OCI-LY1 (cell line): ENCODE measurements around the gene ZNHIT1.
"Not testable (repeated sequence)": the region's sequence is repeated elsewhere in the genome, so short reads cannot be mapped to it uniquely, and the experiment has no call there.

ENCODE experiments used
- H2AFZ ChIP-seq: fragments of 200-600 bp; sonication (generic), shearing (Covaris generic); 2 replicates; pipeline ENCODE4 v1.6.0; 2014; ENCODE audit warnings: antibody characterized with exemption, mild to moderate bottlenecking, low read length
- H3F3A ChIP-seq: fragments of 200-600 bp; sonication (generic), shearing (Covaris generic); 2 replicates; pipeline ENCODE4 v1.6.0; 2014; ENCODE audit warnings: mild to moderate bottlenecking, antibody characterized with exemption, low read length, moderate library complexity; ENCODE audit not compliant: insufficient read depth
- H3K27ac ChIP-seq: fragments of 200-600 bp; sonication (generic); 2 replicates; pipeline ENCODE4 v1.5.1; 2014; ENCODE audit warnings: low read length, mixed run types, mild to moderate bottlenecking, low read depth; ENCODE audit not compliant: poor library complexity, severe bottlenecking
- H3K27me3 ChIP-seq: fragments of 200-600 bp; sonication (generic); 2 replicates; pipeline ENCODE4 v1.6.0; 2014; ENCODE audit warnings: antibody characterized with exemption, mild to moderate bottlenecking, low read length, moderate library complexity; ENCODE audit not compliant: insufficient read depth
- H3K36me3 ChIP-seq: fragments of 200-600 bp; sonication (generic); 2 replicates; pipeline ENCODE4 v1.6.1; 2014; ENCODE audit warnings: mild to moderate bottlenecking, antibody characterized with exemption, low read length, moderate library complexity, mixed read lengths; ENCODE audit not compliant: insufficient read depth
- H3K4me1 ChIP-seq: fragments of 200-600 bp; sonication (generic); 2 replicates; pipeline ENCODE4 v1.5.1; 2014; ENCODE audit warnings: mild to moderate bottlenecking, low read length, moderate library complexity; ENCODE audit not compliant: insufficient read depth, severe bottlenecking
- H3K4me2 ChIP-seq: fragments of 200-600 bp; sonication (generic), shearing (Covaris generic); 2 replicates; pipeline ENCODE4 v1.6.1; 2014; ENCODE audit warnings: low read length
- H3K4me3 ChIP-seq: fragments of 200-600 bp; sonication (generic); 2 replicates; pipeline ENCODE4 v1.5.1; 2014; ENCODE audit warnings: low read length, low read depth, mild to moderate bottlenecking, mixed read lengths; ENCODE audit not compliant: poor library complexity, severe bottlenecking
- H3K79me2 ChIP-seq: fragments of 200-600 bp; shearing (Covaris generic); 2 replicates; pipeline ENCODE4 v1.6.1; 2016; ENCODE audit warnings: mixed run types, low read length, mixed read lengths; ENCODE audit not compliant: insufficient read depth
- H3K9ac ChIP-seq: fragments of 200-600 bp; sonication (generic), shearing (Covaris generic); 2 replicates; pipeline ENCODE4 v1.6.1; 2014; ENCODE audit warnings: mild to moderate bottlenecking, low read length, mixed read lengths
- H3K9me2 ChIP-seq: fragments of 200-600 bp; sonication (generic), shearing (Covaris generic); 2 replicates; pipeline ENCODE4 v1.6.1; 2014; ENCODE audit warnings: low read depth, mild to moderate bottlenecking, low read length, mixed read lengths
- H3K9me3 ChIP-seq: fragments of 200-600 bp; shearing (Covaris generic); 2 replicates; pipeline ENCODE4 v1.6.1; 2014; ENCODE audit warnings: low read length, mixed read lengths
- H4K20me1 ChIP-seq: fragments of 200-600 bp; sonication (generic), shearing (Covaris generic); 2 replicates; pipeline ENCODE4 v1.6.0; 2016; ENCODE audit warnings: mild to moderate bottlenecking, low read length; ENCODE audit not compliant: insufficient read depth
- EZH2 ChIP-seq: fragments of 200-600 bp; sonication (generic), shearing (Covaris generic); IDR thresholded peaks from 2 replicates; pipeline ENCODE4 v1.8.0; 2017; ENCODE audit warnings: borderline replicate concordance, mixed run types, mild to moderate bottlenecking, antibody characterized with exemption, low read length, moderate library complexity, mixed read lengths
- TF ChIP-seq, protein P1 (sequence below): fragments of 200-600 bp; sonication (generic), shearing (Covaris generic); IDR thresholded peaks from 2 replicates; pipeline ENCODE4 v1.5.1; 2017; ENCODE audit warnings: mild to moderate bottlenecking, antibody characterized with exemption, low read length, moderate library complexity, mixed read lengths

ZNHIT1 gene

DNA sequence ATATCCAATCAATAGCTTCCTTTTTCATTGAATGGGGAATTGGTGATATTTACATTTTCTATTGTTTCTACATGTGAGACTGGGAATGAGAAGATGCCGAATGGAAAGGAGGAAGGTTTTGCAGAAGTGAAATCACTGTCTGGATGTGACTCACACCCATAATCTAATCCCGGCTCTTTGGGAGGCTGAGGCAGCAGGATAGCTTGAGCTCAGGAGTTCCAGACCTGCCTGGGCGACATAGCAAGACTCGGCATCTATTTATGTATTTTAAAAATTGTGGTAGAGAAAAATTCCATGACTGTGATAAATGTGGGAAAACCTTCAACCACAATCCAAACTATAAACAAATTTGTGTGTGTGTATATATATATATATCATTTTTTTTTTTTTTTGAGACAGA is 37.8 kb downstream of the ZNHIT1 start:
- Histone ChIP-seq H3K4me1 (peaks cover 14% of the 10 kb centered on the region), H3K9me3 (no peaks in the 10 kb centered on the region), H3K27me3 (no peaks in the 10 kb centered on the region), H2AFZ (no peak overlapping the region), H3K4me3 (no peak overlapping the region), H4K20me1 (no peaks in the 10 kb centered on the region), H3K9me2 (no peaks in the 10 kb centered on the region), H3K27ac (no peak overlapping the region), H3K4me2 (no peak overlapping the region), H3F3A (no peaks in the 10 kb centered on the region), H3K9ac (no peak overlapping the region), H3K79me2 (peaks cover 12% of the 10 kb centered on the region), H3K36me3 (no peaks in the 10 kb centered on the region)
- TF ChIP-seq, protein P1, sequence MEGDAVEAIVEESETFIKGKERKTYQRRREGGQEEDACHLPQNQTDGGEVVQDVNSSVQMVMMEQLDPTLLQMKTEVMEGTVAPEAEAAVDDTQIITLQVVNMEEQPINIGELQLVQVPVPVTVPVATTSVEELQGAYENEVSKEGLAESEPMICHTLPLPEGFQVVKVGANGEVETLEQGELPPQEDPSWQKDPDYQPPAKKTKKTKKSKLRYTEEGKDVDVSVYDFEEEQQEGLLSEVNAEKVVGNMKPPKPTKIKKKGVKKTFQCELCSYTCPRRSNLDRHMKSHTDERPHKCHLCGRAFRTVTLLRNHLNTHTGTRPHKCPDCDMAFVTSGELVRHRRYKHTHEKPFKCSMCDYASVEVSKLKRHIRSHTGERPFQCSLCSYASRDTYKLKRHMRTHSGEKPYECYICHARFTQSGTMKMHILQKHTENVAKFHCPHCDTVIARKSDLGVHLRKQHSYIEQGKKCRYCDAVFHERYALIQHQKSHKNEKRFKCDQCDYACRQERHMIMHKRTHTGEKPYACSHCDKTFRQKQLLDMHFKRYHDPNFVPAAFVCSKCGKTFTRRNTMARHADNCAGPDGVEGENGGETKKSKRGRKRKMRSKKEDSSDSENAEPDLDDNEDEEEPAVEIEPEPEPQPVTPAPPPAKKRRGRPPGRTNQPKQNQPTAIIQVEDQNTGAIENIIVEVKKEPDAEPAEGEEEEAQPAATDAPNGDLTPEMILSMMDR, result no peak
- no peak for TF ChIP-seq EZH2

DNA sequence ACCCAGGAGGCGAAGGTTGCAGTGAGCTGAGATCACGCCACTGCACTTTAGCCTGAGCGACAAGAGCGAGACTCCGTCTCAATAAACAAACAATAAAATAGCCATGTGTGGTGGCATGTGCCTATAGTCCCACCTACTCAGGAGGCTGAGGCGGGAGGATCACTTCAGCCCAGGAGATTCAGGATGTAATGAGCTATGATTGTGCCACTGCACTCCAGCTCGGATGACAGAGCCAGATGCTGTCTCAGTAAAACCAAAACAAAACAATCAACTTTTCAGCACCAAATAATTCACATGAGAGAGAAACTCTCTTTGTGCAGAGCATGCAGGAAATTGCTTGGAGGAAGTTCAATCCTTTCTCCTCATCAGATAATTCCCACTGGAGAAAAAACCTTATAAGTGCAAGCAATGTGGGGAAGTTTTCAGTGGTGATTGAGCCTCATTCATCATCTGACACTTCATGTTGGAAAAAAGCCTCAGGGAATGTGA is 40.3 kb downstream of the ZNHIT1 start:
- H3K9ac ChIP-seq, result no peak overlapping the region
- H3F3A ChIP-seq, result no peaks in the 10 kb centered on the region
- no peaks in the 10 kb centered on the region for H3K4me1 ChIP-seq
- no peaks in the 10 kb centered on the region for H3K9me2 ChIP-seq
- TF ChIP-seq, protein P1, result no peak
- no peak for TF ChIP-seq EZH2
- H3K27me3 ChIP-seq, result no peaks in the 10 kb centered on the region; the same call in 1 of the 2 replicates
- H3K4me3 ChIP-seq, result no peak overlapping the region
- H4K20me1 ChIP-seq, result no peaks in the 10 kb centered on the region
- H3K27ac ChIP-seq, result no peak overlapping the region
- H3K4me2 ChIP-seq, result no peak overlapping the region
- H3K36me3 ChIP-seq, result no peaks in the 10 kb centered on the region
- no peaks in the 10 kb centered on the region for H3K79me2 ChIP-seq
- no peaks in the 10 kb centered on the region for H3K9me3 ChIP-seq
- no peak overlapping the region for H2AFZ ChIP-seq

DNA sequence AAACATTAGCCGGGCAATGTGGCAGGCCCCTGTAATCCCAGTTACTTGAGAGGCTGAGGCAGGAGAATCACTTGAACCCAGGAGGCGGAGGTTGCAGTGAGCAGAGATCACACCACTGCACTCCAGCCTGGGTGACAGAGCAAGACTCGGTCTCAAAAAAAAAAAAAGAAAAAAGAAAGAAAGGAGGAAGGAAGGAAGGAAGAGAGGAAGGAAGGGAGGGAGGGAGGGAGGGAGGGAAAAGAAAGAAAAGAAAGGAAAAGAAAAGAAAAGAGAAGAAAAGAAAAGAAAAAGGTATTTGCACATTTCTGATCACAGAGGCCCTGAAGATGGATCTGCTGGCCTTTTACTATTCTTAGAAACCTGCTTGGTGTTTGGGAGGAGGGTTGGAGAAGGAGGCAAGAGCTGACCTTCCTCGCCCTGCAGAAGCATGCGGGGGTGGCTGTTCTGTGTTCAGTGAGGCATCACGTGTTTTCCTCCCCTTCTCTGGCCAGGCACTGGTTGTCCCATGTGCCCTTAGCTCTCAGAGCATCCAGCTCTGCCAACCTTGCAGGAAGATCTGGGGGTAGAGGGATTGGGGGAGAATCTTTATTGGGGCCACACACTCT is 46.2 kb downstream of the ZNHIT1 start:
- H3K9me3 ChIP-seq, H3K9ac ChIP-seq, H3K4me2 ChIP-seq, H3K27ac ChIP-seq, H3F3A ChIP-seq, H4K20me1 ChIP-seq, H2AFZ ChIP-seq, H3K4me1 ChIP-seq, H3K79me2 ChIP-seq, H3K9me2 ChIP-seq, H3K4me3 ChIP-seq, H3K36me3 ChIP-seq: not testable (repeated sequence)
- peaks cover 14% of the 10 kb centered on the region for H3K27me3 ChIP-seq
